PFSK-1 (cell line): ENCODE results near the gene NXT1.

Experiments
- POLR2AphosphoS5 ChIP-seq: IDR thresholded peaks from 2 replicates; pipeline ENCODE4 v1.6.1; 2012; ENCODE audit warnings: low read depth, mild to moderate bottlenecking, control low read depth, low read length, moderate library complexity
- REST ChIP-seq, 2 experiments: IDR thresholded peaks; 2 replicates each; pipeline versions ENCODE4 v1.6.1 to v1.8.0; 2011 to 2012; ENCODE audit warnings: low read depth in 2 of 2, low read length in 2 of 2, control low read depth in 1 of 2, inconsistent platforms in 1 of 2, mild to moderate bottlenecking in 1 of 2, moderate library complexity in 1 of 2; ENCODE audit not compliant: insufficient read depth in 1 of 2

DNA sequence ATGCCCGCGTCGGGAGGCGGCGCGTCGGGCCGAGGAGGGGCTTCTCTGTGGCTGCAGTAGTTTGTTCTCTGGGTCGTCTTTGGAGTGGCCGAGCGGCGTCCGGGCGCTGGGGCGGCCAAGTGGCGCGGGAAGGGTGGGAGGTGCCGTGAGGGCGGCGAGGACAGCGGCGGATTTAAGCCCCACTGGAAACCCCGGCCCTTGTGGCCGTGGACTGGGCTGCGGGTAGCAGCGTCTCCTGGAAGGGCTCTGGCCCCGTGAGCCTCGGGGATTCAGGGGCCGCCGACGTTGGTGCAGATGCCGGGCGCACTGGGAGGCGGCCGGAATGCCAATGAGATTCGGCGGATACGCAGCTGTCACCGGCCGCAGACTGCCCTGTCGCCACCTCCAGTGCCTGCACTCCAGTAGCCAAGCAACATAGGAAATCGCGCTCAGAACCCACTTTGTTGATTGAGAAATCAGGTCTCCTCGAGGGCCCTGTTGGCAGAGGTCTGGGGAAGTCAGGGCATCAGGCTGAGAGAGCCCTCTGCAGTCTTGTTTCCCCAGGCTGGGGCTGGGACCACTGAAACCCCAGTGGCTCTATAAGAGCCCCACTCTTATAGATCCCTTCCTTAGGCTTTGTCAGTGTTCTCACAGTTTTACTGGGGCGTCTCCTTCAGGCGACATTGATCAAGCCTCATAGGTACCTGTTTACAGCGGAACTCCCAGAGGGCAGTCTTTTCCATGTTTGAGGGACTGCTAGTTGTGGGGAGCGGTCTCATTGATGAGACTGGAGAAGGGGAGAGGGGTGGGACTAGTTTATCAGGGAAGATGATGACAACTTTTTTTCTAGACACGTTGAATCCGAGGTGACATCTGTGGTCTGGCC lies 12.0 kb downstream of the NXT1 start:
- no peak for TF ChIP-seq POLR2AphosphoS5
- no peak for TF ChIP-seq REST (IDR thresholded peaks at IDR 0.05; ENCODE audit: insufficient read depth in 1 of 2, low read depth in 2 of 2, low read length in 2 of 2)
